HL-60 (cell line): ENCODE measurements around the gene REXO5.
"Not testable (repeated sequence)": the region's sequence is repeated elsewhere in the genome, so short reads cannot be mapped to it uniquely, and the experiment has no call there.

Source experiments
- GABPA ChIP-seq: IDR thresholded peaks from 2 replicates; pipeline ENCODE4 v1.6.1; 2012; ENCODE audit warnings: low read depth
- POLR2AphosphoS5 ChIP-seq: IDR thresholded peaks from 2 replicates; pipeline ENCODE4 v1.6.1; 2012; ENCODE audit warnings: low read depth
- SPI1 ChIP-seq: IDR thresholded peaks from 2 replicates; pipeline ENCODE4 v1.6.1; 2012; ENCODE audit warnings: low read depth, mild to moderate bottlenecking, borderline replicate concordance
- TF ChIP-seq, protein P1 (sequence below): IDR thresholded peaks from one replicate; pipeline ENCODE4 v1.5.1; 2011; ENCODE audit warnings: low read length, control low read depth, inconsistent platforms; ENCODE audit not compliant: insufficient read depth

DNA sequence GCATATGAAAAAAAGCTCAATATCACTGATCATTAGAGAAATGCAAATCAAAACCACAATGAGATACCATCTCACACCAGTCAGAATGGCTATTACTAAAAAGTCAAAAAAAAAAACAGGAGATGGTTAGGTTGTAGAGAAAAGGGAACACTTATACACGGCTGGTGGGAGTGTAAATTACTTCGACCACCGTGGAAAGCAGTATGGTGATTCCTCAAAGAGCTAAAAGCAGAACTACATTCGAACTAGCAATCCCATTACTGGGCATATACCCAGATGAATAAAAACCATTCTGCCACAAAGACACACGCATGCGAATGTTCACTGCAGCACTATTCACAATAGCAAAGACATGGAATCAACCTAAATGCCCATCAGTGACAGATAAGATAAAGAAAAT is 58.0 kb downstream of the REXO5 start:
- TF ChIP-seq, protein P1, sequence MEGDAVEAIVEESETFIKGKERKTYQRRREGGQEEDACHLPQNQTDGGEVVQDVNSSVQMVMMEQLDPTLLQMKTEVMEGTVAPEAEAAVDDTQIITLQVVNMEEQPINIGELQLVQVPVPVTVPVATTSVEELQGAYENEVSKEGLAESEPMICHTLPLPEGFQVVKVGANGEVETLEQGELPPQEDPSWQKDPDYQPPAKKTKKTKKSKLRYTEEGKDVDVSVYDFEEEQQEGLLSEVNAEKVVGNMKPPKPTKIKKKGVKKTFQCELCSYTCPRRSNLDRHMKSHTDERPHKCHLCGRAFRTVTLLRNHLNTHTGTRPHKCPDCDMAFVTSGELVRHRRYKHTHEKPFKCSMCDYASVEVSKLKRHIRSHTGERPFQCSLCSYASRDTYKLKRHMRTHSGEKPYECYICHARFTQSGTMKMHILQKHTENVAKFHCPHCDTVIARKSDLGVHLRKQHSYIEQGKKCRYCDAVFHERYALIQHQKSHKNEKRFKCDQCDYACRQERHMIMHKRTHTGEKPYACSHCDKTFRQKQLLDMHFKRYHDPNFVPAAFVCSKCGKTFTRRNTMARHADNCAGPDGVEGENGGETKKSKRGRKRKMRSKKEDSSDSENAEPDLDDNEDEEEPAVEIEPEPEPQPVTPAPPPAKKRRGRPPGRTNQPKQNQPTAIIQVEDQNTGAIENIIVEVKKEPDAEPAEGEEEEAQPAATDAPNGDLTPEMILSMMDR = not testable (repeated sequence)
- not testable (repeated sequence) for TF ChIP-seq POLR2AphosphoS5, GABPA, SPI1
